Stimulated activated CD4-positive, alpha-beta T cell treated with anti-CD3 and anti-CD28 coated beads, Interleukin-12 subunit alpha, Interleukin-12 subunit beta, amount 100 ng/mL, for 24 hours (primary cell): Measurements from ENCODE around the gene RAB5B.
"Not testable (repeated sequence)": the region's sequence is repeated elsewhere in the genome, so short reads cannot be mapped to it uniquely, and the experiment has no call there.

ENCODE experiments used
- DNase-seq, 2 experiments: peaks; one replicate each; pipeline ENCODE4 v3.0.0-alpha.2; 2020; ENCODE audit warnings: low read depth in 2 of 2

RAB5B gene

DNA sequence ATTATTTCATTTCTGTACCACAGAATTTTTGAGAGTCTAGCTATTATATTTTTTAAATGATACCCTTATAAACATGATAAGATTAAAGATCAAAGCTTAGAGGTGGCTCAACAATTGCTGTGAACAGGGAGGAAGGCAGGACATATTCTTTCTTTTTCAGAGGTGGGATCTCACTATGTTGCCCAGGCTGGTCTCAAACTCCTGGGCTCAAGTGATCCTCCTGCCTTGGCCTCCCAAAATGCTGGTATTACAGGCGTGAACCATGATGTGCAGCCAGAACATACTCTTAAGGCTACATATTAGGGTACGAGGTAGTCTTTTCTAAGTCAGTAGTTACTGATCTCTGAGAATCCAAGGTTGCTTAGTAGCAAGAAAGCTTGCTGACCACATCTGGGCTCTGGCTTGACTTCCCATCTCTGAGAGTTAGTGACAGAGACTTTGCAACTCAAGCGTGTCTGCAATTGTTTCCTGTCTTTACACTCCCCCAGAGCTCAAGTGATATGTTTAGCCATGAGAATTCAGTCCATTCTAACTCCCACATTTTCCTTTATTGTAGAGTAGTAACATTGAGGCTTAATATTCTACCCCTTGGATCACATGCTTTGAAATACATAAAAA, 8.6 kb downstream of the RAB5B start:
- no peak for DNase-seq

DNA sequence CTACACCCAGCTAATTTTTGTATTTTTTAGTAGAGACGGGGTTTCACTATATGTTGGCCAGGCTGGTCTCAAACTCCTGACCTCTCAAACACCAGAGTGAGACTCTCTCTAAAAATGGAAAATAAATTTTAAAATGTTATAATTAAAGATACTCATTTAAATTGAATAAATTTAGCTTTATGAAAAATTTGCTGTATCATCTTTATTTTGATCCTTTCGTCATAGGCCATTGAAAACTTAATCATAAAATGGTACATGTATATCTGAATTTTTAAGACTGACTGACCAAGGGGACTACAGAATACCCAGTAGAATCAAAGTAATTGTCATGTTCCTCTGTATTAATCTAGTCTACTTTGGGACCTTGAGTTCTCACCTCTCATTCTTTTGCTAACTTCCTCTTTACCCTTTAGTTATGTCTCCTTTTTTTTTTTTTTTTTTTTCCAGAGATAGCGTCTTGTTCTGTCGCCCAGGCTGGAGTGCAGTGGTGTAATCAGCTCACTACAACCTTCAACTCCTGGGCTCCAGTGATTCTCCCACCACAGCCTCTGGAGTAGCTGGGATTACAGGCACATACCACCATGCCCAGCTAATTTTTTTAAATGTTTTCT, 9.5 kb downstream of the RAB5B start:
- DNase-seq = no peak

DNA sequence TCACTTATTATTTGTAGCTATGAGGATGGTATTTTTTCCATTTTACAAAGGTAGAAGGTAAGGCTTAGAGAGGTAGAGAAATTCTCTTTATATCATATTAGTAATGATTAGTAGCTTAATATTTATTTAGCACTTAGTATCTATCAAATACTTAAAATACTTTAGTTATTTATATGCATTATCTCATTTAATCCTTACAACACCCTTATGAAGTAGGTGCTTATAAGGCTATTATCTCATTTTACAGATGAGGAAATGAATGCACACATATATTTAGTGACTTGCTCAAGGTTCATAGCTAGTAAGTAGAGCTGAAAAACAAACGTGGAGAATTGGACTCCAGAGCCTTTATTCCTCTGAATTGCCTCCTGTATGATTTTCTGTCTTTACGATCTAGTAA, 11.0 kb downstream of the RAB5B start:
- no peak for DNase-seq

DNA sequence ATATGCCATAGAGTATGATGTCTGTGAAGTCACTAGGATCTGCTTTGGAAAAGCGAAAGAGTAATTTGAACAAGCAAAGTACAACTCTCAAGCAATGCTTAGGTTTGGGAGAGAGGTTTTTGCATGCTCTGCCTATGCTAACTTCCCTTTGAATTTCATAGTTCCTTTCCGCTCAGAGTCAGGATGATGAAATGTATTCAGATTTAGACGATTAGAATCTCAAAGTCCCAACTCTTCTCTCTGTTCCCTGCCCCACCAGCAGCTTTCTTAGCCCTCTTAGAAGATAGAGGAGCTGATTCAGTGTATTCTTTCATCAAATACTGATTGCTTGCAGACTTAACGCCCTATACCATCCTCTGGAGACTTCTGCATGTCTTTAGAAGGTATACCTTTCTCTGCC, 11.5 kb downstream of the RAB5B start:
- no peak for DNase-seq

DNA sequence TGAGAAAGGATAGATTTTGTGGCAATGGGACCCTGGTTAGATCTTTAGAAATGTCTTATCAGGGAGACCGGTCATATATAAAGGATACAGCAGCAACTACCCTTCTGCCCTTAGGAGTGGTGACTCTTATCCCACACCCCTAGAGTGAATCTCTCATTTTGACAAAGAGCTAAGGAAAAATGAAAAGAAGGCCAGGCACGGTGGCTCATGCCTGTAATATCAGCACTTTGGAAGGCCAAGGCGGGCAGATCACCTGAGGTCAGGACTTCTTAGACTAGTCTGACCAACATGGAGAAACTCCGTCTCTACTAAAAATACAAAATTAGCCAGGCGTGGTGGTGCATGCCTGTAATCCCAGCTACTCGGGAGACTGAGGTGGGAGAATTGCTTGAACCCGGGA, 12.1 kb downstream of the RAB5B start:
- not testable (repeated sequence) for DNase-seq

DNA sequence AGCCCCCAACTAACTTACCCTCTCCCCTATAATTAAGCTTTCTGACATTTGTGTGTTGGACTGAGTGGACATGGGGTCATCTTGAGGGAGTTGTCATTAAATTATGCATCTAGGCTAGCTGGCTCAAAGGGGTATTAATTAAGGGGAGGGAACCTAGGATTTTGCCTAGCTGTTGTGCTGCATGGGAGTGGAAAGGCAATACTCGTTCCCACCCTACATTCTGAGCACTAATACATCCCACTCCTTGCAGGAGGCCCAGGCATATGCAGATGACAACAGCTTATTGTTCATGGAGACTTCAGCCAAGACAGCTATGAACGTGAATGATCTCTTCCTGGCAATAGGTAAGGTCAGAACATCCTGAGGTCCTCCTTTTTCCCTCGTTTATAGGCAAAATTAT, 17.2 kb downstream of the RAB5B start:
- no peak for DNase-seq

DNA sequence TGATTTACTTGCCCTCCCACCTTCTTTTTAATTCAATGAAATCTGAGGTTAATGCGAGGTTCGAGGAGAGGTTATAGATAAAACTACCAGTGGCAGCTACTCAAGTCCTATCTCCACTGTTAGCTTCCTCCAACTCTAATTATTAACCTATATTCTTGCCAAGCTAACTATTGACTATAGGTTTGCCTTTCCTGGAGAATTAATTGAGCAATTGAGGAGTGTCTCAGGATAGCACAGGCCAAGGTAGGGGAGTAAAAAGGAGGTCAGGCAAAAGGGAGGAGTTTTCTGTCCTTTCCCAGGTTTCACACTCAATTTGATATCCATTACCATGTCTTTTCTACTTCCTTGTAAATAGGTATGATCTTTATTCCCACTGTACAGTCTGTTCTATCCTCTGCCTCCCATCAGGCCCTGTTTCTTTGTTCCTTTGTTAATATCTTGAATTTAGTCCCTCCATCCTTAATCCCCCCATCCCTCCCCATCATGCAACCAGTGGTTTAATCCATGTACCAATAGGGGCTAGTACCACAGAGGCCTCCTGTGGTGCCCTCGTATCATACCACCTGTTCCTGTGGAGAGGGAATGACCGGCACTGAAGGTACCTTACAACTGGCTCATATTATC, 19.5 kb downstream of the RAB5B start:
- no peak for DNase-seq

DNA sequence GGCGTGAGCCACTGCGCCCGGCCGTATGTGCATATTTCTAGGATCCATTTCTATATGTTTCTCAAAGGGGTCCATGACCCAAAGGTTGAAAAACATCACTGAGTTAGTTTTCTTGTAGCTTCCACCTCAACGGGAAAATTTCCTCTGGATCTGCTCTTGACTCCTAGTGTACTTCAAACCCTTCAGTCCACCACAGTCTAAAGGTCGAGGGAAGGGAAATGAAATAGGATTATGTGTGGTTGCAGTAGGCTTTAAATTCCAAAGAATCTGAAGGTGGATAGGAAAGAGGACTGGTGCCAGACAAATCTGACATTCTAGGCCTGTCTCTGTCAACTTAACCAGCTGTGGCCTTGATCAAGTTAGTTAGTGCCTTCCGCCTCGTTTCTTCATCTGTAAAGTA, 21.5 kb downstream of the RAB5B start:
- DNase-seq = no peak

DNA sequence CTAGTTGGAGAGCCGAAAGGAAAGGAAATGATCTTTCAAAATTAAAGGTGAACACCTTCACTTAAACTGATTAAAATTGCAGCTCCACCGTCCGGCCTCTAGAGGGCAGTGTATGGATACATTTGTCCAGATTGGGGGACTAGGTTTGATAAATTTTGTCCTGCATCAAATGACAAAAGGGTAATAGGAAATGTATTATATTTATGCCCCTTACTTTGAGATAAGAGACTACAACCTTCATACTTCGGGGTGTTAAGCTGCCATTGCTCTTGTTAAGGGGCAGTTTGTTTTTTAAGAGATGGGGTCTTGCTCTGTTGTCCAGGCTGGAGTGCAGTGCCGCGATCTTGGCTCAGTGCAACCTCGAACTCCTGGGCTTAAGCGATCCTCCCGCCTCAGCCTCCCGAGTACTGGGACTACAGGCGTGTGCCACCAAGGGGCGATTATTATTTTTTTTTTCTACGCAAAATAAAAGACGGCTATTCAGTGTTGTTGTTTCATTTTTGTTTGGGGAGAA, 22.4 kb downstream of the RAB5B start:
- DNase-seq = peak in 1 of 2 experiments; percentile 29

DNA sequence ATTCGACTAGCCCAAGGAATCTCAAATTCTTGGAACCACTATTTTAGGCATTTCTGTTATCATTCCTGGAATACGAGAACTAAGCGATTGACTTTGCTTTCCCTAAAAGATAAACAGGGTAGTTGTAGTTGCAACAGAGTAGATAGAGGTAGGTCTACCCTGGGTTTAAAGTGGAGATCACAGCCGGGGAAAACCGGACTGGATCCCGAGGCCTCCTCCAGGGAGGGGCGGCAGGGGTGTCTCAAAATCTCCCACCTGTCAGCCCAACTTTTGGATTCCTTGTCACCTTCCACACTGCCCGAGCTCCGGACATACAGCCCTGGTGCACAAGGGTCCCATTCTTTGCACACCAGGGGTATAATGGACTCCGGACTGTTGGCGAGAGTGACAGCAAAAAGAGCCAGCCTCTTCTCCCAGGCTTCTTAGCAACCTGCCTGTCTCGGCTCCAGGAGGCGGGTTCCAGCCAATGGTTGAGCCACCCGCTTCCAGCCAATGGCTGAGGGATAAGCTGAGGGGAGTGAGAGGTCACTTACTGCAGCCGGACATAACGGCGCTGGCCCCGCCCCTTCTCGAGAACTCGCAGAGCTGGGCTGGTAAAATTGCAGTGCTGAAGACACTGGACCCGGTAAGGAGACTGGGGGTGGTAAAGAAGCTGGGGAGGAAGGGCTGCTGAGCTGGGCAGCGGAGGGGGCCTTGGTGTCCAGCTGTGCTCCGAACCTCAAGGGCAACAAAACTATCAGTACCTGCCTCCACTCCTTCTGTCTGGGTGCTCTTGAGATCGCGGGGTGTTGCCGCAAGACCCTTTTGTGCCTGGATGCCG, 23.0 kb downstream of the RAB5B start, which contains the start of gene SUOX:
TSS of gene SUOX (plus strand) at position 562 of the 820 bp plus-strand sequence. CDS start 4,946 bp downstream, outside the sequence.
- no peak for DNase-seq

DNA sequence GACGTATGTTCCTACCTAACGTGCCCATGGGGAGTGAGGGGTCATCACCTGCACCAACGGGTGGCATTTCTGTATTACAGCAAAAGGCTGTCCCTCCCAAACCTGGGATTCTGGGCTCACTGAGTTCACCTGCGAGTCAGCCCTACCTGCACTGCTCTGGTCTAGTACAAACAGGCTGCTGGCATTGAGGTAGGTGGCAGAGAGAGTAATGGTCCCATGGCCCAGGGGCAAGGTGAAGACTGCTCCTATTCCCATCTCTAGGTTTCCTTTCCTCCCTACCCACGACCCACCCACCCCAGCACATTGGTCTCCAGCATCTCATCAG, 23.6 kb downstream of the RAB5B start:
- DNase-seq = no peak

DNA sequence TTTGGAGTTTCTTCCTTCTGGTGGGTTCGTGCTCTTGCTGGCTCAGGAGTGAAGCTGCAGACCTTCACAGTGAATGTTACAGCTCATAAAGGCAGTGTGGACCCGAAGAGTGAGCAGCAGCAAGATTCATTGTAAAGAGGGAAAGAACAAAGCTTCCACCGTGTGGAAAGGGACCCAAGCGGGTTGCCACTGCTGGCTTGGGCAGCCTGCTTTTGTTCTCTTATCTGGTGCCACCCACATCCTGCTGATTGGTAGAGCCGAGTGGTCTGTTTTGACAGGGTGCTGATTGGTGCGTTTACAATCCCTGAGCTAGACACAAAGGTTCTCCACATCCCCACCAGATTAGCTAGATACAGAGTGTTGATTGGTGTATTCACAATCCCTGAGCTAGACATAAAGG, 25.6 kb downstream of the RAB5B start:
- not testable (repeated sequence) for DNase-seq

DNA sequence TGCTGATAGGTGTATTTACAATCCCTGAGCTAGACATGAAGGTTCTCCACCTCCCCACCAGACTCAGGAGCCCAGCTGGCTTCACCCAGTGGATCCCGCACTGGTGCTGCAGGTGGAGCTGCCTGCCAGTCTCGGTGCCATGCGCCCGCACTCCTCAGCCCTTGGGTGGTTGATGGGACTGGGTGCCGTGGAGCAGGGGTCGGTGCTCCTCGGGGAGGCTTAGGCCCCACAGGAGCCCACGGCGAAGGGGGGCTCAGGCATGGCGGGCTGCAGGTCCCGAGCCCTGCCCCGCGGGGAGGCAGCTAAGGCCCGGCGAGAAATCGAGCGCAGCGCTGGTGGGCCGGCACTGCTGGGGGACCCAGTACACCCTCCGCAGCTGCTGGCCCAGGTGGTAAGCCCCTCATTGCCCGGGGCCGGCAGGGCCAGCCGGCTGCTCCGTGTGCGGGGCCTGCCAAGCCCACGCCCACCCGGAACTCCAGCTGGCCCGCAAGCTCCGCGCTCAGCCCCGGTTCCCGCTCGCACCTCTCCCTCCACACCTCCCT, 26.2 kb downstream of the RAB5B start:
- DNase-seq = not testable (repeated sequence)

DNA sequence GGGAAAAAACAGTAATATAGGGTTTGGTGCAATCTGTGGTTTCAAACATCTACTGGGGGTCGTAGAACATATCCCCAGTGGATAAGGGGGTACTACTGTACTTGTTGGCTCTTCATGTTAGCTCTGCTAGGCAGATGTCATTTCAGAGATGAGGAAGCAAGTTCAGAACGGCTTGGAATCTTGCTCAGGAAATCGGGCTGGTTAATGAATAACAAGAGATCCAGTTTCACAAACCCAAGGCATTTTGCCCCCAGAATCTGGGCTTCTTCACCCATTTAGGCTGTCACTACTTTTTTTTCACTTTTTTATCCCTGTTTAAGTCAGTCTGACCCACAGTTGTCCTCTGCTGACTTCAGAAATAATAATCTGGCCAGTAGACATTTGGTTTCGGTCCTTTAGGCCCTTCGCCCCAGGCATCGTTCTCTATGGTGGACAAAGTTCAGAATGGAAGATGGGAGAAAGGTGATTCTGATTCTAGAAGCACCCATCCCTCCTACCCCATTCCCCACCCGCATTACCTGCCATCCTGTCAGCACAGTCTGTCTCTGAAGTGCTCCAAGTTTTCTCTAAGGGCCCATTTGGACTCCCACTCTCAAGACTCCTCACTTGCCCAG, 27.7 kb downstream of the RAB5B start:
- no peak for DNase-seq

DNA sequence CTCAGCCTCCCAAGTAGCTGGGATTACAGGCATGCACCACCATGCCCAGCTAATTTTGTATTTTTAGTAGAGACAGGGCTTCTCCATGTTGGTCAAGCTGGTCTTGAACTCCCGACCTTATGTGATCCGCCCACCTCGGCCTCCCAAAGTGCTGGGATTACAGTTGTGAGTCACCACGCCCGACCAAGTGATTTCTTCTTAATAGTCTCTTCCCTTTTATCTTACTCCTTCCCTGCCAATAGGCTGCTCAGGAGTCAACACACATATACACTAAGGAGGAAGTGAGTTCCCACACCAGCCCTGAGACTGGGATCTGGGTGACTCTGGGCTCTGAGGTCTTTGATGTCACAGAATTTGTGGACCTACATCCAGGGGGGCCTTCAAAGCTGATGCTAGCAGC, 29.5 kb downstream of the RAB5B start:
- not testable (repeated sequence) for DNase-seq

DNA sequence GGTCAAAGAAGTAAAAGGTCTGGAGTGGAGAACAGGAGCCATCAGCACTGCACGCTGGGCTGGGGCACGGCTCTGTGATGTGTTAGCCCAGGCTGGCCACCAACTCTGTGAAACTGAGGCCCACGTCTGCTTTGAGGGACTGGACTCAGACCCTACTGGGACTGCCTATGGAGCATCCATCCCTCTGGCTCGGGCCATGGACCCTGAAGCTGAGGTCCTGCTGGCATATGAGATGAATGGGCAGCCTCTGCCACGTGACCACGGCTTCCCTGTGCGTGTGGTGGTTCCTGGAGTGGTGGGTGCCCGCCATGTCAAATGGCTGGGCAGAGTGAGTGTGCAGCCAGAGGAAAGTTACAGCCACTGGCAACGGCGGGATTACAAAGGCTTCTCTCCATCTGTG, 30.3 kb downstream of the RAB5B start:
- DNase-seq = no peak

DNA sequence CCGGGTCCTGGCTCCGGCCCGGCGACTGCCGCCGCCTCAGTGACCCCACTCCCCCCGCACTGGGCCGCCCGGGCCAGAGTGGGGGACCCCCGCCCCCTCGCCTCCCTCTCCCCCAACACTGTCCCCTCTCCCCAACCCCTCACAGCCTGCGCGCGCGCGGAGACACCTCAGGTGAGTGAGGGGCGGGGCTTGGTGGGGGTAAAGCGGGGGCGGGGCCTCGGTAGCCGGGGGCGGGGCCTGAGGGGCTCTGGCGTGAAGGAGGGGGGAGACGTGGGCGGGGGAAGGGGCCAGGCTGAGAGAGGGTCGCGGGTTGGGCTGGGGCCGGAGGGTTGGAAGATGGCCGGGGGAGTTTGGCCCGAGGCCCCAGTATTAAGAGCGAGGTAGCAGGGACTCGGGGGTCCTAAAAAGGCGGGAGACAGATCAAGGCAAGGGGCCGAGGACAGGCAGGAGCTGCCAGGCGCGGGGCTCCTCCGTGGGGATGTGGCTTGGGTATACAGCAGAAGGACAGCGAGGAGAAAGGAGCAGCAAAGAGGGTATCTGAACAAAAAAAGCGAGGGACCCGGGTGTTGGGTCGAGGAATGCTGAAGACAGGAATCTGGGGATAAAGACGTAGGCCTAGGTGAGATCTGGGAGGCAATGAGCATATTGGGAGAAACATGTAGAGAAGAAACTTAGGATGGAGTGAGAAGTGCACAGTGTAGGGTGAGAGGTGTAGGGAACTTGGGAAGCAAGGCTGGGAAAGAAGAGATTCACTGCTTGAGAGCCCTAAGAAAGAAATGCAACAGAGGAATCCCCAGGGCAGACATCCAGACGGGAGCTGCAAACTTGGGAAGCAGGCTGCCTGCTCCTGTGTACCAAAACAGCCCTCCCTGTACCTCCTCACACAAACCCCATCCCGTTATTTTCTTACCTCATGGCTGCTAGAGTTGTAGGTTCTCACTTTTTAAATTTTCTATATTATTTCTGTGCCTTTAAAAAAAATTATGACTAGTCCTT, 34.0 kb downstream of the RAB5B start:
- DNase-seq = peak in 1 of 2 experiments; percentile 51

DNA sequence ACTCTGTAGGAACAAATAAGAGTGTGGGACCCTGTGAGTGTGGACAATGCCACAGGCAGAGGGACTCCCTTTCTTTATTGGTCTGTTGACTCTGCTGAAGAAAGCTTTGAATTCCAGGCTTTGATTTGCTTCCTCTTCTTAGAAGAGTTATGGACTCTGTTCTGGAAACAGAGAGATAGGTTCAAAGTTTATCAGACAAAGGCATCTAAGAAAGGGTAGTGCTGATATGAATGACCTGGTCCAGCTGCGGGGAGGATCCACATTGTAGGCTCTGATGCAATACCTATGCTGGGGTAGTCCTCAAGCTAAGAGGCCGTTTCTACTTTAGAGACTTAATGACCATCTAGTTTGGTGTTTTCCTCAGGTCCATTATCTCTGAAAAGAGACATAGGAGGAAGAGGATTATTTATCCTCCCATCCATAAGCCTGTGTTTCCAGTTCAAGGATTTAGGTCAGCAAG, 36.3 kb downstream of the RAB5B start:
- DNase-seq = no peak

DNA sequence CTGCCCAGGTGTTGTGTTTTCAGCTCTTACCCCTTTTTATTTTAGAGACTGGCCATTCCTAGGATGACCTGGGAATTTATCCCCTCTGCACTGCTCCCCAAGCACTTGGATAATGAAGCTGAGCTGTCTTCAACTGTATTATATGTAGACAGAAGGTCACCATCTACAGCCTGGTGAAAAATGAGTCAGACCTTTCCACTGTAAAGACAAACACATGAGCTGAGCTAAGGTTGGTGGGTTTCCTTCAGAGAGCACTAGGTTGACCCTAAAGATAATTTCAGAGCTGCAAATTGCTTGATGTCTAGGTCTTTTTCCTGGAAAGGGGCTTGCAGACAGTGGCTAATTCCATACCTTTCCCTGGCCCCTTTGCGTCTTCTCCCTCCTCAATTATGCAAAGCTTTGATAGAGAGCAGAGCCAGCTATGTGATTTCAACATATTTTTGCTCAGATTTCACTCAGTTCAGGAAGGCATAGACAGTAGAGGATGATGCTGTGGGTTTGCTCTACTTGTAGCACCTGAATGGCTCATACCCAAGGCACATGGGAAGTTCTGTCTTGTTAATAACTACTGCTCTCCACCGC, 37.7 kb downstream of the RAB5B start:
- DNase-seq = no peak

DNA sequence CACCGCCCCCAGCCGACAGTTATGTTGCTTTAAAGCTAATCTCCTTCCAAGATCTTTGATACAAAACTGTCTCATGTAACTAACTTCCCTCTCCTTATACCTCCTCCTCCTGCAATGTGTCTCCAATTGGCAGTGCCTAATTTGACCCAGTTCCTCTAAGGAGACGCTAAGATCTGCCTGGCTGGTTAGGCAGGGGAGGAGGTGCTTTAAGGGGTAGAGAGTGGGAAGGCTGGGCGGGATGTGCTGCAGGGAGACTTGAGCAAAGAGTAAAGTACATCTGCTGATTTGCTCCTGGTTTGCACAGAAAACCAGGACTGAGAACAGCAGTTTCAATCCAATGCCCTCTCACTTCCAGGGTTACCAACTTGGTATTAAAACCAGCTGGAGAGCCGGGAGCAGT, 39.6 kb downstream of the RAB5B start:
- DNase-seq = no peak
